IMR-90 (cell line): ENCODE data around the gene ADAMTS20. TPM values are rescaled to one million over a fixed set of nuclear protein-coding genes. Genes with fewer than 3 reads are reported as not detected.

ENCODE experiments used
- ATAC-seq: fragments of 200-7000 bp; cut with Tn5 transposase; 2 replicates; pipeline ENCODE4 v1.9.1; 2020; ENCODE audit warnings: low read depth, mild to moderate bottlenecking, moderate library complexity
- BruUV-seq: library from RNA; stranded (reverse); fragments of 400-500 nt; replicated peaks from 2 replicates; lab custom pipeline; 2021; lab: Mats Ljungman, UMichigan
- CTCF ChIA-PET: fragments of 300-600 bp; formaldehyde crosslinking; extraction: SDS; loops from one replicate; lab custom pipeline; 2021; ENCODE audit warnings: antibody characterized with exemption; lab: Yijun Ruan, JAX
- POLR2A ChIA-PET: fragments of 300-600 bp; sonication (Branson Sonifier 250); formaldehyde crosslinking; loops from one replicate; lab custom pipeline; 2022; ENCODE audit warnings: antibody characterized with exemption; ENCODE audit not compliant: unreplicated experiment; lab: Charles Lee
- DNase-seq: peaks from one replicate; pipeline ENCODE4 v3.0.0; 2013
- H2AFZ ChIP-seq: replicated peaks from 2 replicates; pipeline ENCODE3; 2013; ENCODE audit warnings: low read length, mild to moderate bottlenecking; ENCODE audit not compliant: poor library complexity
- H2AK5ac ChIP-seq: 2 replicates; pipeline ENCODE4 v1.6.1; 2013; ENCODE audit warnings: low read depth, low read length, inconsistent platforms
- H2AK9ac ChIP-seq: replicated peaks from 2 replicates; pipeline ENCODE3; 2013; ENCODE audit warnings: mild to moderate bottlenecking, low read depth, low read length, moderate library complexity; ENCODE audit not compliant: poor library complexity
- H2BK120ac ChIP-seq: 2 replicates; pipeline ENCODE4 v1.6.1; 2013; ENCODE audit warnings: low read depth, low read length, inconsistent platforms
- H2BK15ac ChIP-seq: 3 replicates; pipeline ENCODE4 v1.6.1; 2013; ENCODE audit warnings: low read depth, low read length, inconsistent platforms
- H2BK20ac ChIP-seq: 2 replicates; pipeline ENCODE4 v1.6.1; 2013; ENCODE audit warnings: low read depth, mild to moderate bottlenecking, inconsistent platforms, low read length, moderate library complexity
- H2BK5ac ChIP-seq: 2 replicates; pipeline ENCODE4 v1.6.1; 2013; ENCODE audit warnings: mild to moderate bottlenecking, low read depth, low read length, inconsistent platforms; ENCODE audit not compliant: poor library complexity, severe bottlenecking
- H3K14ac ChIP-seq: replicated peaks from 2 replicates; pipeline ENCODE4 v1.6.1; 2013; ENCODE audit warnings: low read depth, low read length, inconsistent platforms
- H3K18ac ChIP-seq: 2 replicates; pipeline ENCODE4 v1.6.1; 2013; ENCODE audit warnings: low read depth, low read length, control low read depth
- H3K23ac ChIP-seq: 2 replicates; pipeline ENCODE4 v1.6.1; 2013; ENCODE audit warnings: low read depth, low read length, inconsistent platforms
- H3K27ac ChIP-seq: 2 replicates; pipeline ENCODE4 v1.5.1; 2013; ENCODE audit warnings: mild to moderate bottlenecking, control low read depth, low read length; ENCODE audit not compliant: insufficient read depth
- H3K27me3 ChIP-seq: 2 replicates; pipeline ENCODE4 v1.6.1; 2013; ENCODE audit warnings: low read length; ENCODE audit not compliant: control insufficient read depth, insufficient read depth
- H3K36me3 ChIP-seq: 2 replicates; pipeline ENCODE4 v1.6.1; 2013; ENCODE audit warnings: low read length, mixed read lengths; ENCODE audit not compliant: control insufficient read depth, insufficient read depth
- H3K4ac ChIP-seq: 2 replicates; pipeline ENCODE4 v1.6.1; 2013; ENCODE audit warnings: low read depth, low read length, inconsistent platforms
- H3K4me1 ChIP-seq: 2 replicates; pipeline ENCODE4 v1.6.1; 2013; ENCODE audit warnings: low read length, mixed read lengths; ENCODE audit not compliant: control insufficient read depth, insufficient read depth
- H3K4me2 ChIP-seq: 2 replicates; pipeline ENCODE4 v1.6.1; 2013; ENCODE audit warnings: low read depth, mild to moderate bottlenecking, control low read depth, low read length, moderate library complexity
- H3K4me3 ChIP-seq: 2 replicates; pipeline ENCODE4 v1.5.1; 2013; ENCODE audit warnings: low read depth, mild to moderate bottlenecking, control low read depth, low read length, moderate library complexity; ENCODE audit not compliant: insufficient read depth
- H3K56ac ChIP-seq: 2 replicates; pipeline ENCODE4 v1.6.1; 2013; ENCODE audit warnings: low read length, inconsistent platforms; ENCODE audit not compliant: insufficient read depth; ENCODE audit errors: extremely low read depth
- H3K79me1 ChIP-seq, 2 experiments: 2 replicates each; pipeline ENCODE4 v1.6.1; 2013; ENCODE audit warnings: low read length in 2 of 2, inconsistent platforms in 1 of 2, low read depth in 1 of 2
- H3K9ac ChIP-seq: 2 replicates; pipeline ENCODE4 v1.6.1; 2013; ENCODE audit warnings: low read depth, low read length, control low read depth
- H3K9me1 ChIP-seq: 2 replicates; pipeline ENCODE4 v1.6.1; 2013; ENCODE audit warnings: low read length, inconsistent platforms; ENCODE audit not compliant: insufficient read depth
- H3K9me3 ChIP-seq: 2 replicates; pipeline ENCODE4 v1.6.1; 2013; ENCODE audit warnings: low read length; ENCODE audit not compliant: control insufficient read depth, insufficient read depth
- H4K20me1 ChIP-seq: 2 replicates; pipeline ENCODE4 v1.6.1; 2013; ENCODE audit warnings: low read length, inconsistent platforms; ENCODE audit not compliant: insufficient read depth
- H4K5ac ChIP-seq: 2 replicates; pipeline ENCODE4 v1.6.1; 2013; ENCODE audit warnings: mild to moderate bottlenecking, low read depth, low read length, control low read depth
- H4K8ac ChIP-seq, 2 experiments: 2 replicates each; pipeline ENCODE4 v1.6.1; 2013; ENCODE audit warnings: low read depth in 2 of 2, low read length in 2 of 2, control low read depth in 1 of 2, inconsistent platforms in 1 of 2
- H4K91ac ChIP-seq: 2 replicates; pipeline ENCODE4 v1.6.1; 2013; ENCODE audit warnings: low read depth, low read length, inconsistent platforms; ENCODE audit not compliant: insufficient read depth
- BHLHE40 ChIP-seq: fragments of 150-350 bp; IDR thresholded peaks from 2 replicates; pipeline ENCODE4 v1.6.1; 2016; ENCODE audit warnings: mild to moderate bottlenecking, low read depth, low read length
- CEBPB ChIP-seq: IDR thresholded peaks from 2 replicates; pipeline ENCODE4 v1.6.1; 2012; ENCODE audit warnings: low read depth, low read length, improper control_type of control experiment
- CHD1 ChIP-seq: IDR thresholded peaks from 2 replicates; pipeline ENCODE4 v1.6.1; 2012; ENCODE audit warnings: low read depth, low read length, improper control_type of control experiment
- CTCF ChIP-seq: conservative IDR thresholded peaks from 2 replicates; pipeline ENCODE4 v1.5.1; 2012; ENCODE audit warnings: mild to moderate bottlenecking, low read depth, low read length, improper control_type of control experiment
- ELK1 ChIP-seq: fragments of 150-350 bp; IDR thresholded peaks from 2 replicates; pipeline ENCODE4 v1.6.1; 2016; ENCODE audit warnings: low read depth, mild to moderate bottlenecking, low read length, moderate library complexity, borderline replicate concordance
- FOS ChIP-seq: fragments of 150-350 bp; IDR thresholded peaks from 2 replicates; pipeline ENCODE4 v1.6.1; 2016; ENCODE audit warnings: low read depth, low read length
- MAFK ChIP-seq: IDR thresholded peaks from 2 replicates; pipeline ENCODE4 v1.6.1; 2012; ENCODE audit warnings: low read depth, low read length, improper control_type of control experiment
- MAZ ChIP-seq: IDR thresholded peaks from 2 replicates; pipeline ENCODE4 v1.6.1; 2012; ENCODE audit warnings: low read depth, mild to moderate bottlenecking, low read length, improper control_type of control experiment, moderate library complexity, borderline replicate concordance
- MXI1 ChIP-seq: IDR thresholded peaks from 2 replicates; pipeline ENCODE4 v1.6.1; 2012; ENCODE audit warnings: low read depth, mild to moderate bottlenecking, low read length, moderate library complexity, borderline replicate concordance
- NFE2L2 ChIP-seq: fragments of 150-350 bp; IDR thresholded peaks from 2 replicates; pipeline ENCODE4 v1.6.1; 2016; ENCODE audit warnings: low read depth, mild to moderate bottlenecking, low read length
- POLR2A ChIP-seq: IDR thresholded peaks from 2 replicates; pipeline ENCODE4 v1.6.1; 2012; ENCODE audit warnings: mild to moderate bottlenecking, low read depth, low read length
- RAD21 ChIP-seq: IDR thresholded peaks from 2 replicates; pipeline ENCODE4 v1.6.1; 2012; ENCODE audit warnings: low read length, improper control_type of control experiment
- RCOR1 ChIP-seq: IDR thresholded peaks from 2 replicates; pipeline ENCODE4 v1.6.1; 2012; ENCODE audit warnings: mild to moderate bottlenecking, low read length, improper control_type of control experiment; ENCODE audit not compliant: insufficient replicate concordance
- RFX5 ChIP-seq: IDR thresholded peaks from 2 replicates; pipeline ENCODE4 v1.8.0; 2012; ENCODE audit warnings: low read depth, mild to moderate bottlenecking, low read length, moderate library complexity
- SMC3 ChIP-seq: fragments of 150-350 bp; IDR thresholded peaks from 2 replicates; pipeline ENCODE4 v1.6.1; 2016; ENCODE audit warnings: low read depth, mild to moderate bottlenecking, antibody characterized with exemption, low read length, moderate library complexity
- USF2 ChIP-seq: fragments of 150-350 bp; IDR thresholded peaks from 2 replicates; pipeline ENCODE4 v1.6.1; 2017; ENCODE audit warnings: mild to moderate bottlenecking, antibody characterized with exemption, low read length, low read depth
- WGBS, 2 experiments: methylation state at CpG; one replicate each; pipeline versions ENCODE4 v1.1.5 to v1.1.7; 2013; ENCODE audit warnings: missing lambda C conversion rate in 2 of 2; ENCODE audit not compliant: insufficient read length in 1 of 2; ENCODE audit errors: extremely low coverage in 2 of 2; 5-methylcytosine and 5-hydroxymethylcytosine counted together
- dilution Hi-C: fragments of 300-500 bp; cut with HindIII; formaldehyde crosslinking; loops from one replicate; pipeline ENCODE4 v1.14.3; 2018; ENCODE audit warnings: low sequenced_read_pairs; ENCODE audit not compliant: unreplicated experiment
- in situ Hi-C: fragments of 300-500 bp; cut with MboI; formaldehyde crosslinking; loops from 3 replicates; pipeline ENCODE4 v1.14.3; 2019; ENCODE audit warnings: low sequenced_read_pairs, inconsistent platforms, mixed read lengths
- intact Hi-C: fragments of 100-400 bp; cut with micrococcal nuclease; formaldehyde crosslinking; loops from 2 replicates; pipeline ENCODE4 v1.10.0; 2022
- polyA plus RNA-seq, 3 experiments: library from polyadenylated mRNA; depleted of rRNA; stranded (reverse); fragments of >200 nt; gene quantifications; 2 replicates each; pipeline ENCODE4 v1.2.3, GENCODE V29; 2012; ENCODE audit warnings: low replicate concordance in 1 of 3
- total RNA-seq: library from RNA; depleted of rRNA; stranded (reverse); fragments of >200 nt; gene quantifications from 2 replicates; pipeline ENCODE4 v1.2.3, GENCODE V29; 2012

Gene ADAMTS20
- total and polyA plus RNA-seq, 2 of the 4 experiments (the other 2 are of a cell fraction) = not detected

GRCh38 chr12:43361031-43361710, 190.8 kb downstream of the ADAMTS20 start:
- Histone ChIP-seq H3K9me1 (no peaks in the 10 kb centered on the region), H4K20me1 (no peaks in the 10 kb centered on the region), H3K56ac (no peak overlapping the region), H3K4me3 (no peak overlapping the region), H2BK120ac (no peak overlapping the region), H4K5ac (no peak overlapping the region), H3K23ac (no peak overlapping the region), H3K9ac (no peak overlapping the region), H2BK20ac (no peak overlapping the region), H2AK9ac (no peak overlapping the region), H2BK5ac (no peak overlapping the region), H3K9me3 (no peaks in the 10 kb centered on the region), H2AFZ (no peak overlapping the region), H3K4ac (no peak overlapping the region), H3K27ac (peak overlapping the region; percentile 16; the same call in 1 of the 2 replicates), H3K18ac (no peak overlapping the region), H3K27me3 (no peaks in the 10 kb centered on the region), H3K4me1 (no peaks in the 10 kb centered on the region), H4K91ac (no peak overlapping the region), H3K4me2 (no peak overlapping the region), H3K14ac (no peak overlapping the region), H3K79me1 (no peaks in the 10 kb centered on the region), H4K8ac (no peak overlapping the region), H2AK5ac (no peak overlapping the region), H2BK15ac (no peak overlapping the region), H3K36me3 (no peaks in the 10 kb centered on the region)
- WGBS, 2 experiments = 64% methylated on average over 3 of the region's 6 CpGs; no CpG with 5 or more reads in 1 of the 2 experiments
- dilution Hi-C loops (no loop called here), intact Hi-C loops (no loop called here), in situ Hi-C loops (loop anchor here (25.0 kb wide), 1 partner anchor 526 kb away; no protein-coding TSS in a partner anchor)
- ATAC-seq = no peak
- BruUV-seq = no TSS peak
- ChIA-PET POLR2A (no interaction called here), CTCF (interaction anchor here (0.5 kb wide), 1 partner anchor 122 kb away, joined by 4 read pairs; no protein-coding TSS in a partner anchor)
- TF ChIP-seq SMC3 (no peak), MAZ (no peak), ELK1 (no peak), CHD1 (no peak), CTCF (no peak), RCOR1 (no peak), MAFK (no peak), FOS (no peak), RAD21 (no peak), USF2 (no peak), RFX5 (no peak), BHLHE40 (no peak), NFE2L2 (no peak), POLR2A (no peak), CEBPB (no peak), MXI1 (no peak)
- DNase-seq = peak; percentile 22
